Endothelial cell of umbilical vein (primary cell): Measurements from ENCODE around the gene WBP1L. TPM values are rescaled to one million over a fixed set of nuclear protein-coding genes. Genes with fewer than 3 reads are reported as not detected.
A peak's percentile ranks its signal among the peaks of the same experiment; 100 is the strongest.

Source experiments
- BruUV-seq: library from RNA; stranded (reverse); fragments of 400-500 nt; replicated peaks from 2 replicates; lab custom pipeline; 2021; lab: Mats Ljungman, UMichigan
- CTCF ChIA-PET: fragments of 300-600, 350-600 bp; sonication (Branson Sonifier 250); formaldehyde crosslinking; loops from one replicate; lab custom pipeline; 2021; ENCODE audit warnings: antibody characterized with exemption, inconsistent platforms; lab: Charles Lee
- POLR2A ChIA-PET: fragments of 300-600, 350-600 bp; sonication (Branson Sonifier 250); formaldehyde crosslinking; loops from one replicate; lab custom pipeline; 2021; ENCODE audit warnings: antibody characterized with exemption, inconsistent platforms; lab: Charles Lee
- DNase-seq: peaks from one replicate; pipeline ENCODE4 v3.0.0-alpha.2; 2011; ENCODE audit warnings: low read depth, low spot score
- FAIRE-seq: peaks from 2 replicates; lab custom pipeline; 2011; peaks lifted over from hg19 to GRCh38; lab: Jason Lieb, UNC
- H2AFZ ChIP-seq: 2 replicates; pipeline ENCODE4 v1.6.0; 2012; ENCODE audit warnings: low read depth, low read length, control low read depth, inconsistent platforms
- H3K27ac ChIP-seq: 2 replicates; pipeline ENCODE4 v1.5.1; 2011; ENCODE audit warnings: low read depth, mild to moderate bottlenecking, control low read depth, low read length, moderate library complexity; ENCODE audit not compliant: insufficient read depth
- H3K27me3 ChIP-seq, 2 experiments: 2 replicates each; pipeline versions ENCODE4 v1.6.0 to v1.6.1; 2011; ENCODE audit warnings: low read length in 2 of 2, mixed read lengths in 1 of 2; ENCODE audit not compliant: control insufficient read depth in 2 of 2, insufficient read depth in 2 of 2
- H3K36me3 ChIP-seq, 2 experiments: 2 replicates in 1 of 2; 3 replicates in 1 of 2; pipeline ENCODE4 v1.5.1; 2011; ENCODE audit warnings: low read length in 2 of 2, mild to moderate bottlenecking in 1 of 2, moderate library complexity in 1 of 2; ENCODE audit not compliant: control insufficient read depth in 2 of 2, insufficient read depth in 2 of 2; ENCODE audit errors: extremely low read depth in 1 of 2
- H3K4me1 ChIP-seq: 3 replicates; pipeline ENCODE4 v1.5.1; 2011; ENCODE audit warnings: mild to moderate bottlenecking, low read length; ENCODE audit not compliant: control insufficient read depth, insufficient read depth; ENCODE audit errors: extremely low read depth
- H3K4me2 ChIP-seq: 2 replicates; pipeline ENCODE4 v1.6.1; 2011; ENCODE audit warnings: low read length, control low read depth, mixed read lengths; ENCODE audit not compliant: insufficient read depth
- H3K4me3 ChIP-seq, 3 experiments: fragments of 200-600 bp in 1 of 3; sonication (generic), shearing (Covaris generic) in 1 of 3; replicated peaks in 1 of 3; 2 replicates each; pipeline ENCODE4 v1.5.1; 2011 to 2016; ENCODE audit warnings: control low read depth in 3 of 3, low read length in 3 of 3, mild to moderate bottlenecking in 2 of 3, inconsistent platforms in 1 of 3, low read depth in 1 of 3, moderate library complexity in 1 of 3; ENCODE audit not compliant: insufficient read depth in 1 of 3
- H3K79me2 ChIP-seq: 2 replicates; pipeline ENCODE4 v1.6.0; 2012; ENCODE audit warnings: low read length, inconsistent platforms; ENCODE audit not compliant: control insufficient read depth, insufficient read depth
- H3K9ac ChIP-seq: replicated peaks from 2 replicates; pipeline ENCODE3; 2011; ENCODE audit warnings: low read length, control low read depth; ENCODE audit not compliant: insufficient read depth; ENCODE audit errors: extremely low read depth
- H3K9me1 ChIP-seq: replicated peaks from 3 replicates; pipeline ENCODE4 v1.6.0; 2011; ENCODE audit warnings: mild to moderate bottlenecking, low read length; ENCODE audit not compliant: control insufficient read depth, insufficient read depth; ENCODE audit errors: extremely low read depth
- H3K9me3 ChIP-seq: replicated peaks from 2 replicates; pipeline ENCODE4 v1.5.1; 2012; ENCODE audit warnings: low read length, inconsistent platforms; ENCODE audit not compliant: control insufficient read depth, insufficient read depth
- H4K20me1 ChIP-seq: replicated peaks from 2 replicates; pipeline ENCODE3; 2011; ENCODE audit warnings: mild to moderate bottlenecking, low read length; ENCODE audit not compliant: control insufficient read depth, insufficient read depth; ENCODE audit errors: extremely low read depth
- EZH2 ChIP-seq: IDR thresholded peaks from 2 replicates; pipeline ENCODE4 v1.6.1; 2012; ENCODE audit warnings: borderline replicate concordance, low read depth, mild to moderate bottlenecking, moderate library complexity, low read length, inconsistent platforms; ENCODE audit not compliant: severe bottlenecking
- MAX ChIP-seq: IDR thresholded peaks from 2 replicates; pipeline ENCODE4 v1.6.1; 2011; ENCODE audit not compliant: insufficient read depth, insufficient read length
- MYC ChIP-seq: IDR thresholded peaks from one replicate; pipeline ENCODE4 v1.6.1; 2011; ENCODE audit warnings: mild to moderate bottlenecking, low read depth, low read length
- POLR2A ChIP-seq: IDR thresholded peaks from 2 replicates; pipeline ENCODE4 v1.6.1; 2012; ENCODE audit warnings: low read depth, mild to moderate bottlenecking, control low read depth, low read length
- dilution Hi-C: fragments of 300-500 bp; cut with MboI; formaldehyde crosslinking; loops from one replicate; pipeline ENCODE4 v1.15.0; 2019; ENCODE audit warnings: low sequenced_read_pairs; ENCODE audit not compliant: extremely low pct_ligation_motif_present
- intact Hi-C: fragments of 100-400 bp; cut with micrococcal nuclease; formaldehyde crosslinking; loops from one replicate; pipeline ENCODE4 v1.10.0; 2022
- polyA plus RNA-seq, 4 experiments: library from polyadenylated mRNA; depleted of rRNA in 3 of 4; stranded (reverse) in 3 of 4; unstranded in 1 of 4; fragments of >200 nt; gene quantifications; 2 replicates each; pipeline versions ENCODE4 v1.2.1 to v1.2.3, GENCODE V29; 2011 to 2012; ENCODE audit warnings: missing spikeins in 1 of 4
- total RNA-seq: library from RNA; stranded (reverse); gene quantifications from 2 replicates; pipeline ENCODE4 v1.2.3, GENCODE V29; 2021
- TF ChIP-seq, protein P1 (sequence below), 2 donors: IDR thresholded peaks; 1 replicate in 1 of 2; 2 replicates in 1 of 2; pipeline ENCODE4 v1.5.1; 2011; ENCODE audit warnings: low read length in 2 of 2, mild to moderate bottlenecking in 2 of 2, moderate library complexity in 2 of 2, control low read depth in 1 of 2, inconsistent platforms in 1 of 2, low read depth in 1 of 2; ENCODE audit not compliant: insufficient read depth in 1 of 2; ENCODE audit errors: extremely low read depth in 1 of 2

WBP1L gene
- total and polyA plus RNA-seq, 2 donors (not counting 3 experiments of a cell fraction or from before 2014, with no cell fraction given), result 46.0 to 70.3 TPM

DNA sequence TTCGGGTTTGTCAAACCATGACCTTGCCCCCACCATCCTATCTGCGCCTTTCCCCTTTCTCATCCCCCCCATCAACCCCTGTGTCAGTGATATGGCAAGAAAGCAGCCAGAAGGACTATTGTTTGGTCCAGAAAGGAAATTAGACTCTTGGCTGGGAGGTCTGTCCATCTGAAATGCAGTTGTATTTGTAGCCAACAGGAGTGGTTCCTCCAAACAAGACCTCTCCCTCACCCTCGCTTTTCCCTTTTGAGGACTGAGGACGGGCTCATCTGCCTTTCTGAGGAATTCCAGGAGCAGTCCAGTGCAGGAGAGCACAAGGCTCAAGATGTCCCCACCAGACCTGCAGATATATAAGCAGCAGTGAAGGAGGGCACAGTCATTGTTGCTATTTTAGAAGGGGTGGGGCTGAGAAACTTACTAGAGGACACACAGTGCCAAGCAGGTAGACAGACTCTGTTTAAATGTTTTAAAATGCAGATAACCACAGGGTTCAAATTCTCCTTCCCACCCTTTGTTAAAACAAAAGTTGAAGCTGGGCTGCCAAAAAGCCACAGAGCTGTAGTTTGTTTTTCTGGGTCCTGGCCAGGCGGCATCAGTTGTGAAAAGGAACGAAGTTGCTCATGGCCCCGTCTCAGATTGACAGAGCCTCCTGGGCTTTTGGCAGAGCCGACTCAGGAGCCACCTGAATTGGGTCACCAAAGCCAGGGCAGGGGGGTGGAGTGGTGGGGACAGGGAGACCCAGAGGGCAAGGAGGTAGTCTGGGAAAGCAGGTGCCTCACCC, 56.1 kb downstream of the WBP1L start:
- DNase-seq (peak; percentile 77), FAIRE-seq (peak; percentile 78)
- CTCF ChIA-PET, result interaction anchor here (0.7 to 2.0 kb wide), 10 partner anchors 14 to 102 kb away, joined by 3 to 11 read pairs (median 5); no protein-coding TSS in a partner anchor
- H3K4me3 ChIP-seq, result no peak overlapping the region
- TF ChIP-seq, protein P1, sequence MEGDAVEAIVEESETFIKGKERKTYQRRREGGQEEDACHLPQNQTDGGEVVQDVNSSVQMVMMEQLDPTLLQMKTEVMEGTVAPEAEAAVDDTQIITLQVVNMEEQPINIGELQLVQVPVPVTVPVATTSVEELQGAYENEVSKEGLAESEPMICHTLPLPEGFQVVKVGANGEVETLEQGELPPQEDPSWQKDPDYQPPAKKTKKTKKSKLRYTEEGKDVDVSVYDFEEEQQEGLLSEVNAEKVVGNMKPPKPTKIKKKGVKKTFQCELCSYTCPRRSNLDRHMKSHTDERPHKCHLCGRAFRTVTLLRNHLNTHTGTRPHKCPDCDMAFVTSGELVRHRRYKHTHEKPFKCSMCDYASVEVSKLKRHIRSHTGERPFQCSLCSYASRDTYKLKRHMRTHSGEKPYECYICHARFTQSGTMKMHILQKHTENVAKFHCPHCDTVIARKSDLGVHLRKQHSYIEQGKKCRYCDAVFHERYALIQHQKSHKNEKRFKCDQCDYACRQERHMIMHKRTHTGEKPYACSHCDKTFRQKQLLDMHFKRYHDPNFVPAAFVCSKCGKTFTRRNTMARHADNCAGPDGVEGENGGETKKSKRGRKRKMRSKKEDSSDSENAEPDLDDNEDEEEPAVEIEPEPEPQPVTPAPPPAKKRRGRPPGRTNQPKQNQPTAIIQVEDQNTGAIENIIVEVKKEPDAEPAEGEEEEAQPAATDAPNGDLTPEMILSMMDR (IDR thresholded peaks at IDR 0.05; ENCODE audit: extremely low read depth in 1 of 2, insufficient read depth in 1 of 2, low read depth in 1 of 2, low read length in 2 of 2), result no peak
- TF ChIP-seq MYC (no peak), EZH2 (no peak), POLR2A (no peak), MAX (no peak)
- BruUV-seq, result no TSS peak
- H4K20me1 ChIP-seq, result no peaks in the 10 kb centered on the region
- H3K9me3 ChIP-seq, result no peaks in the 10 kb centered on the region
- H3K27ac ChIP-seq, result peak overlapping the region; percentile 85
- H3K9ac ChIP-seq, result peak overlapping the region; percentile 60
- dilution Hi-C loops (no loop called here), intact Hi-C loops (no loop called here)
- H3K9me1 ChIP-seq, result no peaks in the 10 kb centered on the region
- H3K36me3 ChIP-seq, result peaks cover 3 to 12% of the 10 kb centered on the region in 2 experiments
- peaks cover 5% of the 10 kb centered on the region for H3K79me2 ChIP-seq
- POLR2A ChIA-PET, result interaction anchor here (1.0 kb wide), 1 partner anchor 24 kb away, joined by 4 read pairs; no protein-coding TSS in a partner anchor
- peaks cover 65% of the 10 kb centered on the region for H3K4me1 ChIP-seq
- H3K27me3 ChIP-seq, result no peaks in the 10 kb centered on the region
- no peak overlapping the region for H2AFZ ChIP-seq
- peak overlapping the region; percentile 75 for H3K4me2 ChIP-seq
